ENCODE results near the gene FOXJ2. TPM values are rescaled to one million over a fixed set of nuclear protein-coding genes. Genes with fewer than 3 reads are reported as not detected.

The FOXJ2 gene
- total and polyA plus RNA-seq, 2 of the 4 experiments (the other 2 are of a cell fraction) = 3.0 to 8.4 TPM

GRCh38 chr12:7984900-7985299 is 47.6 kb upstream of the FOXJ2 start:
- WGBS, 2 experiments (ENCODE audit: extremely low coverage in 2 of 2, insufficient read length in 1 of 2) = no CpG with 5 or more reads among the region's 5 CpGs
- H4K20me1 ChIP-seq (ENCODE audit: insufficient read depth, low read length) = no peaks in the 10 kb centered on the region
- no peak overlapping the region; the same call in 1 of the 2 replicates for H2AK5ac ChIP-seq (ENCODE audit: low read depth, low read length)
- H3K4ac ChIP-seq (ENCODE audit: low read depth, low read length) = no peak overlapping the region
- H3K9ac ChIP-seq (ENCODE audit: low read depth, low read length) = no peak overlapping the region
- H4K91ac ChIP-seq (ENCODE audit: insufficient read depth, low read depth, low read length) = no peak overlapping the region
- H4K8ac ChIP-seq (ENCODE audit: low read depth in 2 of 2, low read length in 2 of 2) = no peak overlapping the region
- H3K4me2 ChIP-seq (ENCODE audit: low read depth, low read length) = no peak overlapping the region
- no peak overlapping the region for H2AK9ac ChIP-seq (replicated peaks; ENCODE audit: low read depth, low read length, poor library complexity)
- H3K79me1 ChIP-seq (ENCODE audit: low read depth in 1 of 2, low read length in 2 of 2) = no peaks in the 10 kb centered on the region
- H3K4me1 ChIP-seq (ENCODE audit: control insufficient read depth, insufficient read depth, low read length) = peaks cover under 1% of the 10 kb centered on the region; the same call in 1 of the 2 replicates
- H3K27ac ChIP-seq (ENCODE audit: insufficient read depth, low read length) = no peak overlapping the region
- TF ChIP-seq RCOR1 (IDR thresholded peaks at IDR 0.05; ENCODE audit: insufficient replicate concordance, low read length) = no peak
- no peak for TF ChIP-seq RAD21 (IDR thresholded peaks at IDR 0.05; ENCODE audit: low read length)
- no peak for TF ChIP-seq NFE2L2 (IDR thresholded peaks at IDR 0.05; ENCODE audit: low read depth, low read length)
- no peak for TF ChIP-seq MXI1 (IDR thresholded peaks at IDR 0.05; ENCODE audit: borderline replicate concordance, low read depth, low read length)
- TF ChIP-seq BHLHE40 (IDR thresholded peaks at IDR 0.05; ENCODE audit: low read depth, low read length) = no peak
- no peak for TF ChIP-seq FOS (IDR thresholded peaks at IDR 0.05; ENCODE audit: low read depth, low read length)
- TF ChIP-seq MAZ (IDR thresholded peaks at IDR 0.05; ENCODE audit: borderline replicate concordance, low read depth, low read length) = no peak
- TF ChIP-seq CTCF (conservative IDR thresholded peaks at IDR 0.05; ENCODE audit: low read depth, low read length) = no peak
- no peak for TF ChIP-seq SMC3 (IDR thresholded peaks at IDR 0.05; ENCODE audit: low read depth, low read length)
- TF ChIP-seq CHD1 (IDR thresholded peaks at IDR 0.05; ENCODE audit: low read depth, low read length) = no peak
- no peak for TF ChIP-seq POLR2A (IDR thresholded peaks at IDR 0.05; ENCODE audit: low read depth, low read length)
- TF ChIP-seq, protein P1, sequence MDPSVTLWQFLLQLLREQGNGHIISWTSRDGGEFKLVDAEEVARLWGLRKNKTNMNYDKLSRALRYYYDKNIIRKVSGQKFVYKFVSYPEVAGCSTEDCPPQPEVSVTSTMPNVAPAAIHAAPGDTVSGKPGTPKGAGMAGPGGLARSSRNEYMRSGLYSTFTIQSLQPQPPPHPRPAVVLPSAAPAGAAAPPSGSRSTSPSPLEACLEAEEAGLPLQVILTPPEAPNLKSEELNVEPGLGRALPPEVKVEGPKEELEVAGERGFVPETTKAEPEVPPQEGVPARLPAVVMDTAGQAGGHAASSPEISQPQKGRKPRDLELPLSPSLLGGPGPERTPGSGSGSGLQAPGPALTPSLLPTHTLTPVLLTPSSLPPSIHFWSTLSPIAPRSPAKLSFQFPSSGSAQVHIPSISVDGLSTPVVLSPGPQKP (IDR thresholded peaks at IDR 0.05; ENCODE audit: borderline replicate concordance, low read depth, low read length) = no peak
- no peak for TF ChIP-seq MAFK (IDR thresholded peaks at IDR 0.05; ENCODE audit: low read depth, low read length)
- in situ Hi-C loops (cut with MboI; ENCODE audit: low sequenced_read_pairs) (no loop called here), dilution Hi-C loops (cut with HindIII; ENCODE audit: low sequenced_read_pairs, unreplicated experiment) (no loop called here), intact Hi-C loops (cut with micrococcal nuclease) (no loop called here)
- no peaks in the 10 kb centered on the region for H3K36me3 ChIP-seq (ENCODE audit: control insufficient read depth, insufficient read depth, low read length)
- H3K27me3 ChIP-seq (ENCODE audit: control insufficient read depth, insufficient read depth, low read length) = no peaks in the 10 kb centered on the region
- BruUV-seq (replicated peaks) = no TSS peak
- H2BK20ac ChIP-seq (ENCODE audit: low read depth, low read length) = no peak overlapping the region
- H3K9me3 ChIP-seq (ENCODE audit: control insufficient read depth, insufficient read depth, low read length) = no peaks in the 10 kb centered on the region
- no peak for ATAC-seq (ENCODE audit: low read depth)
- no peak overlapping the region for H3K23ac ChIP-seq (ENCODE audit: low read depth, low read length)
- H3K14ac ChIP-seq (replicated peaks; ENCODE audit: low read depth, low read length) = no peak overlapping the region
- H4K5ac ChIP-seq (ENCODE audit: low read depth, low read length) = no peak overlapping the region
- H2BK120ac ChIP-seq (ENCODE audit: low read depth, low read length) = no peak overlapping the region
- H3K4me3 ChIP-seq (ENCODE audit: insufficient read depth, low read depth, low read length) = no peak overlapping the region
- DNase-seq = no peak
- CTCF ChIA-PET = interaction anchor here (0.9 kb wide), 1 partner anchor 49 kb away, joined by 3 read pairs; the partner anchor contains the start of gene SLC2A3
- no peak overlapping the region for H3K18ac ChIP-seq (ENCODE audit: low read depth, low read length)
- H2BK5ac ChIP-seq (ENCODE audit: low read depth, low read length, poor library complexity, severe bottlenecking) = no peak overlapping the region
- no peak overlapping the region for H3K56ac ChIP-seq (ENCODE audit: extremely low read depth, insufficient read depth, low read length)
- no peaks in the 10 kb centered on the region for H3K9me1 ChIP-seq (ENCODE audit: insufficient read depth, low read length)
- H2BK15ac ChIP-seq (ENCODE audit: low read depth, low read length) = no peak overlapping the region
- no peak overlapping the region for H2AFZ ChIP-seq (replicated peaks; ENCODE audit: low read length, poor library complexity)
- POLR2A ChIA-PET (ENCODE audit: unreplicated experiment) = no interaction called here

Data from IMR-90 (cell line).